BJ (cell line): ENCODE measurements around the gene SH2D6. TPM values are rescaled to one million over a fixed set of nuclear protein-coding genes. Genes with fewer than 3 reads are reported as not detected.
"Not testable (repeated sequence)": the region's sequence is repeated elsewhere in the genome, so short reads cannot be mapped to it uniquely, and the experiment has no call there.

ENCODE experiments used
- CTCF ChIA-PET: fragments of 350-600 bp; formaldehyde crosslinking; extraction: SDS; loops from one replicate; lab custom pipeline; 2021; ENCODE audit warnings: antibody characterized with exemption, inconsistent platforms; lab: Yijun Ruan, JAX
- POLR2A ChIA-PET: fragments of 300-600 bp; sonication (Branson Sonifier 250); formaldehyde crosslinking; extraction: SDS; loops from one replicate; lab custom pipeline; 2021; ENCODE audit warnings: antibody characterized with exemption; lab: Charles Lee
- DNase-seq: peaks from one replicate; pipeline ENCODE4 v3.0.0-alpha.2; 2011; ENCODE audit warnings: low read depth
- H3K27me3 ChIP-seq: 2 replicates; pipeline ENCODE4 v1.6.0; 2011; ENCODE audit warnings: low read length; ENCODE audit not compliant: control insufficient read depth, insufficient read depth
- H3K36me3 ChIP-seq: 2 replicates; pipeline ENCODE4 v1.5.1; 2011; ENCODE audit warnings: low read length; ENCODE audit not compliant: control insufficient read depth, insufficient read depth
- H3K4me3 ChIP-seq: 2 replicates; pipeline ENCODE4 v1.5.1; 2011; ENCODE audit warnings: low read depth, mild to moderate bottlenecking, control low read depth, low read length
- CTCF ChIP-seq: IDR thresholded peaks from 2 replicates; pipeline ENCODE4 v1.5.1; 2011; ENCODE audit warnings: low read depth, mild to moderate bottlenecking, control low read depth, inconsistent platforms, low read length, moderate library complexity; ENCODE audit not compliant: insufficient read depth
- polyA plus RNA-seq: library from polyadenylated mRNA; depleted of rRNA; stranded (reverse); fragments of >200 nt; gene quantifications from 2 replicates; pipeline ENCODE4 v1.2.3, GENCODE V29; 2011

The SH2D6 gene
- polyA plus RNA-seq, 1 experiment = 0.18 TPM

- TF ChIP-seq CTCF = no peak
- no peak for DNase-seq
- POLR2A ChIA-PET = interaction anchor here (0.6 to 1.0 kb wide), 3 partner anchors 8 to 108 kb away, joined by 3 to 4 read pairs (median 3); partner anchors contain the start of gene MAT2A
- H3K4me3 ChIP-seq = no peak overlapping the region
- CTCF ChIA-PET = interaction anchor here (0.8 to 1.7 kb wide), 3 partner anchors 68 to 120 kb away, joined by 3 to 9 read pairs (median 4); partner anchors contain the start of gene MAT2A
- H3K36me3 ChIP-seq = no peaks in the 10 kb centered on the region
- H3K27me3 ChIP-seq = no peaks in the 10 kb centered on the region; the same call in 1 of the 2 replicates
Observed at GRCh38 chr2:85436836-85437487, 18.4 kb downstream of the SH2D6 start.

- POLR2A ChIA-PET = interaction anchor here (0.6 to 1.0 kb wide), 3 partner anchors 8 to 107 kb away, joined by 3 to 4 read pairs (median 3); partner anchors contain the start of gene MAT2A
- H3K4me3 ChIP-seq = peak overlapping the region; percentile 41
- CTCF ChIA-PET = interaction anchor here (0.8 to 1.7 kb wide), 4 partner anchors 21 to 119 kb away, joined by 3 to 9 read pairs (median 4); partner anchors contain the start of gene MAT2A
- DNase-seq = no peak
- no peaks in the 10 kb centered on the region for H3K36me3 ChIP-seq
- no peaks in the 10 kb centered on the region; the same call in 1 of the 2 replicates for H3K27me3 ChIP-seq
- TF ChIP-seq CTCF = no peak
Observed at GRCh38 chr2:85437488-85438200, 19.1 kb downstream of the SH2D6 start.

- no peak for DNase-seq
- Histone ChIP-seq H3K27me3 (no peaks in the 10 kb centered on the region; the same call in 1 of the 2 replicates), H3K4me3 (peak overlapping the region; percentile 41), H3K36me3 (no peaks in the 10 kb centered on the region)
- ChIA-PET POLR2A (interaction anchor here (1.0 kb wide), 1 partner anchor 101 kb away, joined by 3 read pairs; the partner anchor contains the start of gene MAT2A), CTCF (interaction anchor here (0.6 to 1.7 kb wide), 4 partner anchors 20 to 103 kb away, joined by 3 to 9 read pairs (median 4); partner anchors contain the start of gene MAT2A)
- no peak for TF ChIP-seq CTCF
Observed at GRCh38 chr2:85438201-85439024, 19.9 kb downstream of the SH2D6 start.

GRCh38 chr2:85439025-85439472 is 20.5 kb downstream of the SH2D6 start:
- POLR2A ChIA-PET = no interaction called here
- CTCF ChIA-PET = no interaction called here

GRCh38 chr2:85439569-85439968 is 21.1 kb downstream of the SH2D6 start:
- H3K36me3 ChIP-seq, H3K27me3 ChIP-seq, POLR2A ChIA-PET, CTCF ChIA-PET, DNase-seq, H3K4me3 ChIP-seq: not testable (repeated sequence)

More at GRCh38 chr2:85439025-85439472, 20.5 kb downstream of the SH2D6 start:
- Histone ChIP-seq H3K4me3 (no peak overlapping the region), H3K27me3 (no peaks in the 10 kb centered on the region; the same call in 1 of the 2 replicates), H3K36me3 (no peaks in the 10 kb centered on the region)
- no peak for DNase-seq
- TF ChIP-seq CTCF = no peak
